NCI-H2171 (cell line): ENCODE data around the gene RAB41.
A peak's percentile ranks its signal among the peaks of the same experiment; 100 is the strongest.
"Not testable (repeated sequence)": the region's sequence is repeated elsewhere in the genome, so short reads cannot be mapped to it uniquely, and the experiment has no call there.

Experiments
- DNase-seq: peaks from one replicate; lab custom pipeline; 2025; lab: John Stamatoyannopoulos, UW

RAB41 gene

DNA sequence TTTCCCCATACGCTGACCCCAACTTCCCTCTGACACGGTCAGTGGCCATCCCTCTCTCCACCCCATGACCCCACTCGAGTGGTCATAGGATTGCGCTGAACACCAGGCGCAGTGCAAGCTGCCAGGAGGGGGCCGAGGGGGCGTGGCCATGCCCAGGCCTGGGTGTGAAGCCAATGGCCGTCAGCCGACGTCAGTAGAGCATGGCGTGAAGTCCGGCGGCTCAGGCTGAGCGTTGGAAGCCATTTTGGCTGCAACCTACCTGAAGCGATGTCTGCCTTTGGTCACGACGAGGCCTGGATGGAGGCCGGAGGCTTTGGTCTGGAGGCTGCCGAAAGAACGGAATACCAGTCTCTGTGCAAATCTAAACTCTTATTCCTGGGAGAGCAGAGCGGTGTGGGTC, at the start of gene RAB41:
RAB41 (plus strand) TSS at position 222 of the 400 bp plus-strand sequence; CDS start at position 268, 46 bp downstream.
- no peak for DNase-seq

DNA sequence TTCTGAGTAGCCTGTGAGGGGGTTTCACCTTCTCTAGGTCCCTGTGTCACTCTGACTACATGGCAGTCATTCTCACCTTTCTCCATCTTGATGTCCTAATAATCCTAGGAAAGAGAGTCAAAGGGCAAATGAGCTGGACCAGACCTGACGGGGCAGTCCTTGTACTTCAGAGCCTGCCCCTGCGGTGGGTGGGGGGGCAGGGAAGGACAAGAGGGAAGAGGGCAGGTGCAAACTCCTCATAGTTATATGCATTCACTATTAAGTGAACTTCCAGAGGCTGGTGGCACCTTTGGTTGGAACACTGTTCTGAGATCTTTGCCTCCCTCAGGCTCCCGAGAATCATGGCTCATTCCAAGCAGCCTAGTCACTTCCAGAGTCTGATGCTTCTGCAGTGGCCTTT, 47.6 kb upstream of the RAB41 start, which contains the start of gene AWAT1:
AWAT1 (plus strand) TSS at position 301 of the 400 bp plus-strand sequence; CDS start at position 342, 41 bp downstream.
- DNase-seq, result no peak

GRCh38 chrX:70240751-70241150, 41.2 kb upstream of the RAB41 start:
- DNase-seq, result no peak

DNA sequence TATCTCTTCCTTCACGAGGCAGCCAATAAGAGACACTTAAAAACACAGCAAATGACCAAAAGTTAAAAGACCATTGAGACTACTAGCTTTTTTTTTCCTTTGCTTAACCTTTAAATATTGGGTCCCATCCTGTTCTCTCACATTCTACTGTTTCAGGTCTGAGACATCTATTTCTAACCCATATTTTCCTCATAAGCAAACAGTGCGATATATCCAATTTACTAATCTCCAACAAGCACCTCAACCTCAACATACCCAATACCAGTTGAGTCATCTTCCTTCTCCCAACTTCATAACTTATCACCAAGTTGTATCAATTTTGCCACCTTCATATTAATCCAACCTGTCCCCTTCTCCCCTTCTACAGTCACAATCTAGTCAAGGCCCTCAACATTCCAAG, 40.5 kb upstream of the RAB41 start:
- DNase-seq, result no peak

- not testable (repeated sequence) for DNase-seq
These were observed 38.4 kb upstream of the RAB41 start for GRCh38 chrX:70243601-70244000.

GRCh38 chrX:70244881-70245280, 37.1 kb upstream of the RAB41 start:
- no peak for DNase-seq

DNA sequence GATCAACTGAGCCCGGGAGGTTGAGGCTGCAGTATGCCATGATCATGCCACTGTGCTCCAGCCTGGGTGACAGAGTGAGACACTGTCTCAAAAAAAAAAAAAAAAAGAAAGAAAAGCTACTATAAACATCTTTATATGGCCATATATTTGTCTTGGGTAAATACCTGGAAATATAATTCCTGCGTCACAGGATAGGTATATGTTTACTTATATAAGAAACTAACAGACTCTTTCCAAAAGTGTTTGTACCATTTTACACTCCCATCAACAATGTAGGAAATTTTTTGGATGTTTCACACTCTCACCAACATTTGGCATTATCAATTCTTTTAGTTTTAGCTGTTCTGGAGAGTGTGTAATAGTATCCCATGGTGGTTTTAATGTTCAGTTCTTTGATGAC, 34.7 kb upstream of the RAB41 start:
- DNase-seq, result no peak

GRCh38 chrX:70252491-70252890, 29.5 kb upstream of the RAB41 start:
- DNase-seq, result no peak

- DNase-seq, result no peak
These were observed 28.5 kb upstream of the RAB41 start for GRCh38 chrX:70253377-70254062.

GRCh38 chrX:70254063-70254400, 27.9 kb upstream of the RAB41 start:
- DNase-seq, result no peak

DNA sequence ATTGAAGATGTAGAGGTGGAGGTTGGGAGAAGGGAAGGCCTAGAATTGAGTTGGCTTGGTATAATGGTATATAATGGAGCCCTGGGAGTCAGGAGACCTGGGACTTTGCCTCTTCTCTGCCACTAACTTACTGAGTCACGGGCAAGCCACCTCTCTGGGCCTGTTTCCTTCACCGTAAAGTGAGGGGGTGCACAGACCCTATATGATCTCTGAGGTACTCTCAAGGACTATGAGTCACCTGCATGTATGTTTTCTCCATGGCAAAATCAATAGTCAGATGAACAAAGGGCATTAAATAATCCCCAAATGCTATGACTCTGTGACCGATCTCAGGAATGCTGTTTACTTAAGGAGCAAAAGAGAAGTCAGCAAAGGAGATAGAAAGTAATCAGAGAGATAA, 27.1 kb upstream of the RAB41 start:
- DNase-seq, result no peak

- DNase-seq, result no peak
These were observed 26.5 kb upstream of the RAB41 start for GRCh38 chrX:70255452-70255851.

- no peak for DNase-seq
These were observed 24.3 kb upstream of the RAB41 start for GRCh38 chrX:70257423-70258288.

DNA sequence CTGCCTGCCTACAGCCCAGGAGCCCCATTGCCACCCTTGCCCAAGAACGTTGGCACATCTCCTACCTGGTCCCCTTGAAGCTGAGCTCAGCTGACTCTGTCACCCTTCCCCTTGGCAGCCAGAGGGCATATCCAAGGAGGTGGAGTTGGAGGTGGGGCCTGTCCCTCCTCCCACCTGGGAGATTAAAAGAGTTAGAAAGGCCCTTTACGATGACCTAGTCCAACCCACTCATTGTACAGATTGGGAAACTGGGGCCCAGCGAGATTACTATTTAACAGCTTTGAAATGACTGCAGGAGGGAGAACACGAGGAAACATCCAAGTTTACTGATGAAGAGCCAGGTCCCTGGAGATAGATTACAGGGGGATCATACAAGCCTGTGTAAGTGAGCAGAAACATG, 21.9 kb upstream of the RAB41 start, which contains the start of gene P2RY4:
P2RY4 (minus strand) TSS at position 101 of the 400 bp plus-strand sequence. CDS start 580 bp downstream, outside the sequence.
- DNase-seq, result no peak

GRCh38 chrX:70262952-70263567, 18.9 kb upstream of the RAB41 start:
- peak; percentile 0 for DNase-seq

GRCh38 chrX:70264784-70265183, 17.2 kb upstream of the RAB41 start:
- DNase-seq, result no peak

- no peak for DNase-seq
These were observed 13.9 kb upstream of the RAB41 start, which contains the start of gene ARR3 for GRCh38 chrX:70268034-70268433. Gene ARR3 (plus strand): TSS chrX:70268334. CDS start chrX:70269386, 1,052 bp downstream.

DNA sequence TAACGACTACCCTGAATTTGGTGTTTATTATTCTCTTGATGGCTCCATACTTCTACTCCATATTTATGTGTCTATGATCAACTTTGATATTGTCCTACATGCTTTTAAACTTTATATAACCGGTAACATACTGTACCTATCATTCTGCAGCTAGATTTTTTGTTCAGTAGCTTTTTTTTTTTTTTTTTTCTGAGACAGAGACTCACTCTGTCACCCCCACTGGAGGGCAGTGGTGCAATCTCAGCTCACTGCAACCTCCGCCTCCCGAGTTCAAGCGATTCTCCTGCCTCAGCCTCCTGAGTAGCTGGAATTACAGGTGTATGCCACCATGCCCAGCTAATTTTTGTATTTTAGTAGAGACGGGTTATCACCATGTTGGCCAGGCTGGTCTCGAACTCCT, 7.9 kb upstream of the RAB41 start:
- not testable (repeated sequence) for DNase-seq

GRCh38 chrX:70279081-70279480, 2.9 kb upstream of the RAB41 start:
- DNase-seq, result no peak

DNA sequence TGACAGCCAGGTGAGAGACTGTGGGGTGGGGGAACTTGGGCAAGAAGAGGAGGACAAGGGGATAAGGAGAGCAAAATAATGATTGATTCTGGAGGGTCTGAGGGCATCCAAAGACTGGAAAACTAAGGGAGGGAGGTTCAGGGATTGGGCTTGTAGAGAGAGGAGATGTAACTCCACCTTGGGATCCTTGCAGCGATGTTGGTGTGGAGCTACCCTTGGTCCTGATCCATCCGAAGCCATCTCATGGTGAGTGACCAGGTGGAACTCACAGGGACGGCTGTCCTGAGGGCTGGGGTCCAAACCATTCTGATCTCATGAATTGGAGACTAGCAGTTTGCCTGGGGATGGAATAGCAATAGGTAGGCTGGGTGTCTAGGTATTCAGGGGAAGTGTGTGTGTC, 1.4 kb upstream of the RAB41 start:
- DNase-seq, result no peak

GRCh38 chrX:70289168-70289792, 7.3 kb downstream of the RAB41 start:
- DNase-seq, result no peak
